Kidney epithelial cell (primary cell): ENCODE measurements around the gene GAPT. TPM values are rescaled to one million over a fixed set of nuclear protein-coding genes. Genes with fewer than 3 reads are reported as not detected.

Source experiments
- DNase-seq: peaks from one replicate; pipeline ENCODE4 v3.0.0-alpha.2; 2010; ENCODE audit warnings: low read depth
- H3K27me3 ChIP-seq: 2 replicates; pipeline ENCODE4 v1.6.0; 2011; ENCODE audit warnings: low read length; ENCODE audit not compliant: control insufficient read depth, insufficient read depth
- H3K36me3 ChIP-seq: 2 replicates; pipeline ENCODE4 v1.5.1; 2011; ENCODE audit warnings: low read length; ENCODE audit not compliant: control insufficient read depth, insufficient read depth
- H3K4me3 ChIP-seq: 2 replicates; pipeline ENCODE4 v1.5.1; 2011; ENCODE audit warnings: low read depth, mild to moderate bottlenecking, control low read depth, low read length
- total RNA-seq: library from RNA; depleted of rRNA; stranded (reverse); fragments of >200 nt; gene quantifications from 2 replicates; pipeline ENCODE4 v1.2.3, GENCODE V29; 2015
- TF ChIP-seq, protein P1 (sequence below): IDR thresholded peaks from 2 replicates; pipeline ENCODE4 v1.5.1; 2011; ENCODE audit warnings: mild to moderate bottlenecking, moderate library complexity, low read length, control low read depth, inconsistent platforms; ENCODE audit not compliant: insufficient read depth, poor library complexity, severe bottlenecking

Gene GAPT
- total RNA-seq, 1 donor from 2014 or later = not detected

DNA sequence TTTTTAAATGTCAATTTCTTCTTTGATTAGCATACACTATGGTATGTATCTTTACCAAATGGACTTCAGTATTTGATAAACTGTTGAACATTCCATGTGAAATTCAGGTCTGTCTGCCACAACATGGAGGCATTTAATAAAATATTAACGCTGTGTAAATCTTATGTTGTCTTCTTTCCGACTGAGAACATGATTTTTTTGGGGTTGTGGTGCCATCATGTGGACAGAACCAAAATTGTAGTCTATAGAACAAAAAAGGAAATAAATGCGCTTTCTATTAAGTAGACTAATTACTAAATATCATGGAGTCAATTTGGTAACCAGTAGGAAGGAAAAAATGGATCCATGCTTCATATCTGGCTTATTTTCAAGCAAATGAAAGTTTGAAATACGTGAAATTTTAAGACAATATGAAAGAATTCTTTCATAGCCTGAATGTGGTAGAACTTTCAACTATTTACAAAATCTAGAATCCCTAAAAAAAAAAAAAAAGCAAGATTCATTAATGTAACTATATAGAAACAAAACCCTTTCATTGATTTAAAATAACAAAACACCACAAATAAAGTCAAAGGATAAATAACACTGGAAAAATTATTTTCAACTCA, 28.5 kb upstream of the GAPT start:
- peaks cover 3% of the 10 kb centered on the region for H3K36me3 ChIP-seq
- DNase-seq = no peak
- TF ChIP-seq, protein P1, sequence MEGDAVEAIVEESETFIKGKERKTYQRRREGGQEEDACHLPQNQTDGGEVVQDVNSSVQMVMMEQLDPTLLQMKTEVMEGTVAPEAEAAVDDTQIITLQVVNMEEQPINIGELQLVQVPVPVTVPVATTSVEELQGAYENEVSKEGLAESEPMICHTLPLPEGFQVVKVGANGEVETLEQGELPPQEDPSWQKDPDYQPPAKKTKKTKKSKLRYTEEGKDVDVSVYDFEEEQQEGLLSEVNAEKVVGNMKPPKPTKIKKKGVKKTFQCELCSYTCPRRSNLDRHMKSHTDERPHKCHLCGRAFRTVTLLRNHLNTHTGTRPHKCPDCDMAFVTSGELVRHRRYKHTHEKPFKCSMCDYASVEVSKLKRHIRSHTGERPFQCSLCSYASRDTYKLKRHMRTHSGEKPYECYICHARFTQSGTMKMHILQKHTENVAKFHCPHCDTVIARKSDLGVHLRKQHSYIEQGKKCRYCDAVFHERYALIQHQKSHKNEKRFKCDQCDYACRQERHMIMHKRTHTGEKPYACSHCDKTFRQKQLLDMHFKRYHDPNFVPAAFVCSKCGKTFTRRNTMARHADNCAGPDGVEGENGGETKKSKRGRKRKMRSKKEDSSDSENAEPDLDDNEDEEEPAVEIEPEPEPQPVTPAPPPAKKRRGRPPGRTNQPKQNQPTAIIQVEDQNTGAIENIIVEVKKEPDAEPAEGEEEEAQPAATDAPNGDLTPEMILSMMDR = peak; percentile 40
- H3K4me3 ChIP-seq = no peak overlapping the region
- H3K27me3 ChIP-seq = no peaks in the 10 kb centered on the region

DNA sequence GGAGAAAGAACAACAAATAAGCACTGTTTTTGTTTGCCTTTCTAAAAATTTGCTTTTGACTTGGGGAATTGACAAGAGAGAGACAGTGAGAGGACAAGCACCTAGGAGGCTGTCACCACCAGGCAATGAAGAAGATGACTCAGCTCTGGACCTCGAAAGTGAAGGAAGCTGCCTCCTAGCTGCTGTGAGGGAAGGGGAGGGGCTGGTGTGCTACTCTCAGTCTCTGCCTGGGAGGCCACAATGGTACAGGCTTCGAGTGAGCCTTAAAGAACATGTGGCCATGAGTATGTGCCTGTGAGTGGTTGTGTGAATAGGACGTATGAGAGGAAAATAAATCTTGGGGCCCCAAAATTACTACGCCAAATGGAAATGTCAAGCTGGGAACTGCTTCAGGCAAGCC, 24.3 kb upstream of the GAPT start:
- no peak for DNase-seq
- no peaks in the 10 kb centered on the region for H3K27me3 ChIP-seq
- H3K4me3 ChIP-seq = no peak overlapping the region
- TF ChIP-seq, protein P1 = peak; percentile 30
- H3K36me3 ChIP-seq = no peaks in the 10 kb centered on the region

DNA sequence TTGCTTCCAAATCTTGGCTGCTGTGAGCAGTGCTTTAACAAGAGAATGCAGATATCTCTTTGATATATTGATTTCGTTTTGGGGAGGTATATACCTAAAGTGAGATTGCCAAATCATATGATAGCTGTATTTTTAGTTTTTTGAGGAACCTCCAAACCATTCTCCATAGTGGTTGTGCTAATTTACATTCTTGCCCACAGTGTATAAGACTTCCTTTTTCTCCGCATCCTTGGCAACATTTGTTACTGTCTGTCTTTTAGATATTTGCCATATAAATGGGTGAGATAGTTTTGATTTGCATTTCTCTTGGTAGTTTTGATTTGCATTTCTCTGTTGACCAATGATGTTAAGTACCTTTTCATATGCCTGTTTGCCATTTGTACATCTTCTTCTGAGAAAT, 21.3 kb upstream of the GAPT start:
- no peak for DNase-seq
- H3K4me3 ChIP-seq = no peak overlapping the region
- no peaks in the 10 kb centered on the region for H3K27me3 ChIP-seq
- TF ChIP-seq, protein P1 = no peak
- no peaks in the 10 kb centered on the region for H3K36me3 ChIP-seq

DNA sequence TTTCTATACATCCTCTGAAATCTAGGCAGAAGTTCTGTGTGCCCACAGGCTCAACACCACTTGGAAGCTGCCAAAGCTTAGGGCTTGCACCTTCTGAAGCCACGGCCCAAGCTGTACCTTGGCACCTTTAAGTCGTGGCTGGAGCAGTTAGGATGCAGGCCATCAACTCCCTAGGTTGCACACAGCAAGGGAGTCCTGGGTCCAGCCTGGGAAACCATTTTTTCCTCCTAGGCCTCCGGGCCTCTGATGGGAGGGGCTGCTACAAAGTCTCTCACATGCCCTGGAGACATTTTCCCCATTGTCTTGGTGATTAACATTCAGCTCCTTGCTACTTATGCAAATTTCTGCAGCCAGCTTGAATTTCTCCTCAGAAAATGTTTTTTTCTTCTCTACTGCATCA, 15.8 kb upstream of the GAPT start:
- no peak for DNase-seq
- H3K27me3 ChIP-seq = no peaks in the 10 kb centered on the region
- TF ChIP-seq, protein P1 = no peak
- no peak overlapping the region for H3K4me3 ChIP-seq
- no peaks in the 10 kb centered on the region for H3K36me3 ChIP-seq

DNA sequence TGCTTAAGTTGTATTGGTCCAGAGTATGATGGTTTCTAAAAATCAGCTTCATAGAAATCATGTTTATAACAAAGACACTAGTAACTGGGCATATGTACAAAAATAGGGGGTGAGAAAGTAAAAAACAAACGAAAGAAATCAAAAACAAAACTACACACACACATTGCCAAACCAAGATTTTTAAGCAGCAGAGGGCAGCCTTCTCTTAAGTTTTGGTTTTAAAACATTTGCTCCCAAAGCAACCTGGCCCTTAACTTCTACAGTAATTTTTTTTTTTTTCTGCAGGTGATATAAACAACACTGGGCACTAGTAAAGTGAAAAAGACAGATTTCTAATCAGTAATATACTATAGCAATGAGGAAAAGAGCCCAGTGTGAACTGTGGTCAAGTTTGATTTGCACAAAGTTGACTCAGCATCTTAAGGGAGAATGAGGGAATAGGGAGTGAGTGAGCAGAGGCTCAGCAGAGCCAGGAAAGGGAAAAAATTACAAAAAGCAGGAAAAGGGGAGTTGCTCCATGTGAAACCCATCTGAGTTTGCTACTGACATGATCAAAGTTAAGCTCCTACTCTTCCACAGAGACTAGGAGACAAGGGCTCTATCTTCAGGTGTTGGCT, 13.4 kb upstream of the GAPT start:
- Histone ChIP-seq H3K36me3 (no peaks in the 10 kb centered on the region), H3K27me3 (peaks cover 2% of the 10 kb centered on the region), H3K4me3 (no peak overlapping the region)
- TF ChIP-seq, protein P1 = peak; percentile 20
- DNase-seq = no peak
